Esophagus muscularis mucosa (tissue), 4 donors: ENCODE measurements around the gene SLC50A1. TPM values are rescaled to one million over a fixed set of nuclear protein-coding genes. Genes with fewer than 3 reads are reported as not detected.

Experiments used
- DNase-seq: peaks from one replicate; pipeline ENCODE4 v3.0.0-alpha.2; 2017; ENCODE audit errors: extremely low spot score
- H3K27ac ChIP-seq, 4 donors: fragments of 200-600 bp; sonication (generic); replicated peaks in 1 of 4; 1 replicate in 3 of 4; 2 replicates in 1 of 4; pipeline ENCODE4 v1.5.1; 2016 to 2019; ENCODE audit warnings: mild to moderate bottlenecking in 1 of 4
- H3K27me3 ChIP-seq, 4 donors: fragments of 200-600 bp; sonication (generic); one replicate each; pipeline versions ENCODE4 v1.5.1 to v1.6.0; 2016 to 2019
- H3K36me3 ChIP-seq, 4 donors: fragments of 200-600 bp; sonication (generic); one replicate each; pipeline ENCODE4 v1.5.1; 2016 to 2019
- H3K4me1 ChIP-seq, 4 donors: fragments of 200-600 bp; sonication (generic); one replicate each; pipeline ENCODE4 v1.5.1; 2016 to 2019
- H3K4me3 ChIP-seq, 4 donors: fragments of 200-600 bp; sonication (generic); 1 replicate in 2 of 4; 2 replicates in 2 of 4; pipeline ENCODE4 v1.5.1; 2016 to 2019; ENCODE audit warnings: mild to moderate bottlenecking in 4 of 4, moderate library complexity in 1 of 4
- H3K9me3 ChIP-seq, 4 donors: fragments of 200-600 bp; sonication (generic); 1 replicate in 3 of 4; 2 replicates in 1 of 4; pipeline ENCODE4 v1.5.1; 2016 to 2019
- EP300 ChIP-seq: sonication (generic); formaldehyde crosslinking; IDR thresholded peaks from one replicate; pipeline ENCODE4 v1.6.1; 2017; ENCODE audit warnings: antibody characterized with exemption
- POLR2A ChIP-seq: fragments of 450-650 bp; IDR thresholded peaks from one replicate; pipeline ENCODE4 v1.6.1; 2017; ENCODE audit warnings: antibody characterized with exemption, moderate library complexity, mild to moderate bottlenecking, low read depth
- POLR2AphosphoS5 ChIP-seq, 2 donors: sonication (generic); formaldehyde crosslinking; IDR thresholded peaks; one replicate each; pipeline ENCODE4 v1.6.1; 2017; ENCODE audit warnings: antibody characterized with exemption in 2 of 2
- WGBS: methylation state at CpG from one replicate; pipeline ENCODE4 v1.1.5; 2018; 5-methylcytosine and 5-hydroxymethylcytosine counted together
- intact Hi-C: fragments of 100-400 bp; cut with DNase I; formaldehyde crosslinking; loops from one replicate; pipeline ENCODE4 v1.15.1; 2023
- total RNA-seq, 4 donors: library from RNA; depleted of rRNA; stranded (reverse); fragments of >200 nt; gene quantifications; one replicate each; pipeline versions ENCODE4 v1.1.0 to v1.2.1, GENCODE V29; 2016
- TF ChIP-seq, protein P1 (sequence below), 3 experiments: fragments of 200-600 bp in 2 of 3; fragments of 450-650 bp in 1 of 3; sonication (generic) in 2 of 3; IDR thresholded peaks; one replicate each; pipeline ENCODE4 v1.5.1; 2017 to 2019; ENCODE audit warnings: antibody characterized with exemption in 3 of 3, mild to moderate bottlenecking in 2 of 3, moderate library complexity in 1 of 3

The SLC50A1 gene
- total RNA-seq, 4 donors from 2014 or later = 13.3 to 18.7 (median 15.2) TPM

DNA sequence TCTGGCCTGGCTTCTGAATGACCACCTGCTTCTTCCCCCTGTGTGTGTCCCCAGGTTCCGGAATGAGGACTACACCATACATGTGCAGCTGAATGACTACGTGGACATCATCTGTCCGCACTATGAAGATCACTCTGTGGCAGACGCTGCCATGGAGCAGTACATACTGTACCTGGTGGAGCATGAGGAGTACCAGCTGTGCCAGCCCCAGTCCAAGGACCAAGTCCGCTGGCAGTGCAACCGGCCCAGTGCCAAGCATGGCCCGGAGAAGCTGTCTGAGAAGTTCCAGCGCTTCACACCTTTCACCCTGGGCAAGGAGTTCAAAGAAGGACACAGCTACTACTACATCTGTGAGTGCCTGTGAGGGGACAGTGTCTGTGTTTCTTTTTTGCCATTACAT, 4.4 kb upstream of the SLC50A1 start:
- peak overlapping the region in 3 of 4 donors; percentile 63 to 71 (median 69) for H3K4me3 ChIP-seq
- 65% methylated on average over 8 of the region's 8 CpGs for WGBS
- H3K27me3 ChIP-seq = no peaks in the 10 kb centered on the region
- H3K9me3 ChIP-seq = no peaks in the 10 kb centered on the region
- intact Hi-C loops = no loop called here
- peaks cover 71 to 90% (median 88%) of the 10 kb centered on the region in 4 donors for H3K4me1 ChIP-seq
- no peak for DNase-seq
- TF ChIP-seq POLR2AphosphoS5 (IDR thresholded peaks at IDR 0.05) (peak; percentile 29 to 58), EP300 (no peak)
- peaks cover 16 to 43% (median 36%) of the 10 kb centered on the region in 4 donors for H3K36me3 ChIP-seq
- peak overlapping the region; percentile 85 to 97 (median 89) for H3K27ac ChIP-seq

DNA sequence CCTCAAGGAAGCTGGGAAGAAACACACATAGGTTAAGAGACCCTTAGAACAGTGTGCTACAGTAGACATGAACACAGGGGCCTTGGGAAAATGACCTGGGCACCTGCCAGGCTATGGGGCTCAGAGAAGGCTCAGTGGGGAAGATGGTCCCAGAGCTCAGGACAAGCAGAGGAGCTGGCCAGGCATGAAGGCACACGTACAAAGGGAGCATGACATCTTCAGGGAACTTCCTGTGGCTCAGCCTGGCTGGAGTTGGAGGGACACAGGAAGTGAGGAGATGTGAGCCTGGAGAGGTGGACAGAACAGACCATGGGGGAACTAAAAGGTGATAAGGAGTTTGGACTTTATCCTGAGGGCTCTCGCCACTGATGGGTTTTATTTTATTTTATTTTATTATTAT, 3.8 kb upstream of the SLC50A1 start:
- intact Hi-C loops = no loop called here
- TF ChIP-seq EP300 (no peak), POLR2AphosphoS5 (IDR thresholded peaks at IDR 0.05) (no peak), POLR2A (no peak)
- TF ChIP-seq, protein P1, sequence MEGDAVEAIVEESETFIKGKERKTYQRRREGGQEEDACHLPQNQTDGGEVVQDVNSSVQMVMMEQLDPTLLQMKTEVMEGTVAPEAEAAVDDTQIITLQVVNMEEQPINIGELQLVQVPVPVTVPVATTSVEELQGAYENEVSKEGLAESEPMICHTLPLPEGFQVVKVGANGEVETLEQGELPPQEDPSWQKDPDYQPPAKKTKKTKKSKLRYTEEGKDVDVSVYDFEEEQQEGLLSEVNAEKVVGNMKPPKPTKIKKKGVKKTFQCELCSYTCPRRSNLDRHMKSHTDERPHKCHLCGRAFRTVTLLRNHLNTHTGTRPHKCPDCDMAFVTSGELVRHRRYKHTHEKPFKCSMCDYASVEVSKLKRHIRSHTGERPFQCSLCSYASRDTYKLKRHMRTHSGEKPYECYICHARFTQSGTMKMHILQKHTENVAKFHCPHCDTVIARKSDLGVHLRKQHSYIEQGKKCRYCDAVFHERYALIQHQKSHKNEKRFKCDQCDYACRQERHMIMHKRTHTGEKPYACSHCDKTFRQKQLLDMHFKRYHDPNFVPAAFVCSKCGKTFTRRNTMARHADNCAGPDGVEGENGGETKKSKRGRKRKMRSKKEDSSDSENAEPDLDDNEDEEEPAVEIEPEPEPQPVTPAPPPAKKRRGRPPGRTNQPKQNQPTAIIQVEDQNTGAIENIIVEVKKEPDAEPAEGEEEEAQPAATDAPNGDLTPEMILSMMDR (IDR thresholded peaks at IDR 0.05) = no peak
- Histone ChIP-seq H3K27ac (peak overlapping the region; percentile 85 to 97 (median 89)), H3K4me1 (peaks cover 68 to 90% (median 87%) of the 10 kb centered on the region in 4 donors), H3K4me3 (no peak overlapping the region), H3K27me3 (no peaks in the 10 kb centered on the region), H3K9me3 (no peaks in the 10 kb centered on the region), H3K36me3 (peaks cover 16 to 43% (median 36%) of the 10 kb centered on the region in 4 donors)
- 65% methylated on average over 2 of the region's 2 CpGs for WGBS
- no peak for DNase-seq

DNA sequence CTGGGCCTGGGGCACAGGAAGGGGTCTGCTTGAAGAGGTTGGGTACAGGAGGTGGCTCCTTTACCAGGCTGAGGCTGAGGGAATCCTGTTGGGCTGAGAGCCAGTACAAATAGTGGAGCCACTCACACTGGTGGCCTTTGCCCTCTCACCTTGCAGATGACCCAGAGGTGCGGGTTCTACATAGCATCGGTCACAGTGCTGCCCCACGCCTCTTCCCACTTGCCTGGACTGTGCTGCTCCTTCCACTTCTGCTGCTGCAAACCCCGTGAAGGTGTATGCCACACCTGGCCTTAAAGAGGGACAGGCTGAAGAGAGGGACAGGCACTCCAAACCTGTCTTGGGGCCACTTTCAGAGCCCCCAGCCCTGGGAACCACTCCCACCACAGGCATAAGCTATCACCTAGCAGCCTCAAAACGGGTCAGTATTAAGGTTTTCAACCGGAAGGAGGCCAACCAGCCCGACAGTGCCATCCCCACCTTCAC, 1.8 kb upstream of the SLC50A1 start:
- intact Hi-C loops = no loop called here
- no peaks in the 10 kb centered on the region for H3K27me3 ChIP-seq
- DNase-seq = no peak
- no peak overlapping the region for H3K4me3 ChIP-seq
- H3K4me1 ChIP-seq = peaks cover 75 to 92% (median 88%) of the 10 kb centered on the region in 4 donors
- H3K9me3 ChIP-seq = no peaks in the 10 kb centered on the region
- WGBS = 73% methylated on average over 3 of the region's 7 CpGs
- peaks cover 16 to 52% (median 46%) of the 10 kb centered on the region in 4 donors for H3K36me3 ChIP-seq
- TF ChIP-seq EP300 (no peak), POLR2AphosphoS5 (IDR thresholded peaks at IDR 0.05) (no peak), POLR2A (no peak)
- TF ChIP-seq, protein P1 (IDR thresholded peaks at IDR 0.05) = no peak
- peak overlapping the region; percentile 93 to 99 (median 96) for H3K27ac ChIP-seq

DNA sequence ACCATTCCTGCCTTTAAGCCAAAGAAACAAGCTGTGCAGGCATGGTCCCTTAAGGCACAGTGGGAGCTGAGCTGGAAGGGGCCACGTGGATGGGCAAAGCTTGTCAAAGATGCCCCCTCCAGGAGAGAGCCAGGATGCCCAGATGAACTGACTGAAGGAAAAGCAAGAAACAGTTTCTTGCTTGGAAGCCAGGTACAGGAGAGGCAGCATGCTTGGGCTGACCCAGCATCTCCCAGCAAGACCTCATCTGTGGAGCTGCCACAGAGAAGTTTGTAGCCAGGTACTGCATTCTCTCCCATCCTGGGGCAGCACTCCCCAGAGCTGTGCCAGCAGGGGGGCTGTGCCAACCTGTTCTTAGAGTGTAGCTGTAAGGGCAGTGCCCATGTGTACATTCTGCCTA, 1.3 kb upstream of the SLC50A1 start:
- peak overlapping the region in 2 of 4 donors; percentile 75 to 81 for H3K4me3 ChIP-seq
- TF ChIP-seq, protein P1 (IDR thresholded peaks at IDR 0.05) = no peak
- TF ChIP-seq POLR2AphosphoS5 (IDR thresholded peaks at IDR 0.05) (no peak), POLR2A (no peak), EP300 (no peak)
- H3K27ac ChIP-seq = peak overlapping the region; percentile 93 to 99 (median 96)
- 50% methylated on average over 1 of the region's 1 CpG for WGBS
- peaks cover 76 to 92% (median 88%) of the 10 kb centered on the region in 4 donors for H3K4me1 ChIP-seq
- H3K9me3 ChIP-seq = no peaks in the 10 kb centered on the region
- no peak for DNase-seq
- intact Hi-C loops = no loop called here
- H3K36me3 ChIP-seq = peaks cover 16 to 52% (median 46%) of the 10 kb centered on the region in 4 donors
- H3K27me3 ChIP-seq = no peaks in the 10 kb centered on the region

DNA sequence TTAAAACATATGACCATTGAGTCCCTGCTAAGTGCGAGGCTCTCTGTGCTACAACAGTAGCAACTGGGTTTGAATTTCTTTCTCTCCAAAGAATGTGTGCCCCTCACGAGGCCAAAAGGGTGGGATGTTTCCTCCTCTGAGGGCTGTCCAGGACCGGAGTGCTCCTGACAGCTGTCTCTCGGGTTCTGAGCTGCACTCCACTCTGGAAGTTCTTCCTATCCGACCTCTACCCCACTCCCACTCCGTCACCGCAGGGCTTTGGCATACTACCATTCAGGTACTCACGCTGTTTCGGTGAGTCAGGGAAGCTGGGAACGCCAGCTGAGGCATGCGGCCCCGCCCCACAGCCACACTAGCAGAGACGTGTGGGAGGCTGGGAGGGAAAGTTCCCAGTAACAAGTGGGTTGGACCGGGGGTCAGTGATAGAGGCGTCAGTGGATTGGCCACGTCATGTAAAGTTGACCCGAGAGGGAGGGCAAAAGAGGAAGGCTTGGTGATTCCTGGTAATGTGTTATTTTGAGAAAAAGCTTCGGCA, 705 bp upstream of the SLC50A1 start:
- Histone ChIP-seq H3K27ac (peak overlapping the region; percentile 93 to 99 (median 96)), H3K4me3 (peak overlapping the region; percentile 72 to 81 (median 76)), H3K36me3 (peaks cover 16 to 52% (median 46%) of the 10 kb centered on the region in 4 donors), H3K27me3 (no peaks in the 10 kb centered on the region), H3K4me1 (peaks cover 75 to 92% (median 87%) of the 10 kb centered on the region in 4 donors), H3K9me3 (no peaks in the 10 kb centered on the region)
- DNase-seq = peak; percentile 96
- TF ChIP-seq EP300 (peak; percentile 63), POLR2A (no peak), POLR2AphosphoS5 (IDR thresholded peaks at IDR 0.05) (peak in 1 of 2 donors; percentile 83)
- WGBS = 3% methylated on average over 18 of the region's 18 CpGs
- intact Hi-C loops = no loop called here
